H9 (cell line): Measurements from ENCODE around the gene MAP3K5. TPM values are rescaled to one million over a fixed set of nuclear protein-coding genes. Genes with fewer than 3 reads are reported as not detected.

Experiments
- DNase-seq: peaks from one replicate; pipeline ENCODE4 v3.0.0-alpha.2; 2017
- H2AFZ ChIP-seq: one replicate; pipeline ENCODE4 v1.6.1; 2013; ENCODE audit warnings: mild to moderate bottlenecking, low read length, control low read depth, moderate library complexity
- H2AK5ac ChIP-seq: 2 replicates; pipeline ENCODE4 v1.6.1; 2013; ENCODE audit warnings: low read length, control low read depth, mixed read lengths; ENCODE audit not compliant: insufficient read length
- H2BK120ac ChIP-seq: one replicate; pipeline ENCODE4 v1.6.1; 2013; ENCODE audit warnings: low read depth, mild to moderate bottlenecking, low read length, control low read depth, inconsistent platforms; ENCODE audit not compliant: poor library complexity, severe bottlenecking
- H2BK12ac ChIP-seq: 2 replicates; pipeline ENCODE4 v1.6.1; 2013; ENCODE audit warnings: low read length, control low read depth, mixed read lengths, low read depth; ENCODE audit not compliant: insufficient read length
- H2BK15ac ChIP-seq: 2 replicates; pipeline ENCODE4 v1.6.1; 2013; ENCODE audit warnings: low read depth, low read length, control low read depth
- H2BK20ac ChIP-seq: one replicate; pipeline ENCODE4 v1.6.1; 2013; ENCODE audit warnings: low read depth, mild to moderate bottlenecking, low read length, control low read depth, inconsistent platforms; ENCODE audit not compliant: poor library complexity, severe bottlenecking
- H2BK5ac ChIP-seq: 2 replicates; pipeline ENCODE4 v1.6.1; 2013; ENCODE audit warnings: low read length, control low read depth, mixed read lengths; ENCODE audit not compliant: insufficient read length
- H3K14ac ChIP-seq: 2 replicates; pipeline ENCODE4 v1.6.1; 2013; ENCODE audit warnings: low read length, control low read depth; ENCODE audit not compliant: insufficient read depth
- H3K18ac ChIP-seq: 2 replicates; pipeline ENCODE4 v1.6.1; 2013; ENCODE audit warnings: low read depth, mild to moderate bottlenecking, mixed read lengths, low read length, control low read depth; ENCODE audit not compliant: insufficient read length
- H3K23ac ChIP-seq: 2 replicates; pipeline ENCODE4 v1.6.1; 2013; ENCODE audit warnings: low read length, control low read depth, mixed read lengths, low read depth; ENCODE audit not compliant: insufficient read length
- H3K23me2 ChIP-seq: 2 replicates; pipeline ENCODE4 v1.6.1; 2013; ENCODE audit warnings: low read depth, mild to moderate bottlenecking, mixed read lengths, low read length, control low read depth; ENCODE audit not compliant: insufficient read length, poor library complexity, severe bottlenecking
- H3K27ac ChIP-seq: 2 replicates; pipeline ENCODE4 v1.5.1; 2013; ENCODE audit warnings: low read length, control low read depth, mixed read lengths, low read depth; ENCODE audit not compliant: insufficient read length
- H3K27me3 ChIP-seq: 2 replicates; pipeline ENCODE4 v1.6.1; 2013; ENCODE audit warnings: low read length, control low read depth, inconsistent platforms; ENCODE audit not compliant: insufficient read depth
- H3K4ac ChIP-seq: 2 replicates; pipeline ENCODE4 v1.6.1; 2013; ENCODE audit warnings: low read depth, mild to moderate bottlenecking, control low read depth, inconsistent platforms, low read length, moderate library complexity
- H3K4me1 ChIP-seq: 2 replicates; pipeline ENCODE4 v1.6.1; 2013; ENCODE audit warnings: low read length, control low read depth, inconsistent platforms; ENCODE audit not compliant: insufficient read depth
- H3K4me2 ChIP-seq: 2 replicates; pipeline ENCODE4 v1.6.1; 2013; ENCODE audit warnings: low read length, control low read depth, mixed read lengths; ENCODE audit not compliant: insufficient read length, insufficient read depth
- H3K56ac ChIP-seq: 2 replicates; pipeline ENCODE4 v1.6.1; 2013; ENCODE audit warnings: low read depth, mild to moderate bottlenecking, mixed read lengths, low read length, control low read depth; ENCODE audit not compliant: insufficient read length
- H3K79me1 ChIP-seq: 2 replicates; pipeline ENCODE4 v1.6.1; 2013; ENCODE audit warnings: low read depth, mild to moderate bottlenecking, moderate library complexity, low read length, control low read depth, inconsistent platforms; ENCODE audit not compliant: insufficient read depth, poor library complexity, severe bottlenecking
- H3K79me2 ChIP-seq: 2 replicates; pipeline ENCODE4 v1.6.1; 2013; ENCODE audit warnings: low read length, control low read depth, inconsistent platforms; ENCODE audit not compliant: insufficient read depth
- H3K9ac ChIP-seq: 2 replicates; pipeline ENCODE4 v1.6.1; 2013; ENCODE audit warnings: low read length, control low read depth, mixed read lengths; ENCODE audit not compliant: insufficient read length; ENCODE audit errors: extremely low read depth
- H3K9me3 ChIP-seq: one replicate; pipeline ENCODE4 v1.6.1; 2013; ENCODE audit warnings: low read depth, low read length, inconsistent platforms; ENCODE audit not compliant: control insufficient read depth
- H3T11ph ChIP-seq: one replicate; pipeline ENCODE4 v1.6.1; 2013; ENCODE audit warnings: mild to moderate bottlenecking, low read length, control low read depth, inconsistent platforms
- H4K20me1 ChIP-seq: one replicate; pipeline ENCODE4 v1.6.1; 2013; ENCODE audit not compliant: control insufficient read depth, insufficient read length, insufficient read depth
- H4K5ac ChIP-seq: 2 replicates; pipeline ENCODE4 v1.6.1; 2013; ENCODE audit warnings: low read depth, mild to moderate bottlenecking, mixed read lengths, low read length, control low read depth; ENCODE audit not compliant: insufficient read length
- H4K8ac ChIP-seq: replicated peaks from 2 replicates; pipeline ENCODE4 v1.6.1; 2013; ENCODE audit warnings: low read length, control low read depth, mixed read lengths, low read depth; ENCODE audit not compliant: insufficient read length
- H4K91ac ChIP-seq: 2 replicates; pipeline ENCODE4 v1.6.1; 2013; ENCODE audit warnings: low read depth, mild to moderate bottlenecking, moderate library complexity, mixed read lengths, low read length, control low read depth; ENCODE audit not compliant: insufficient read length
- H3K27ac Mint-ChIP-seq, 3 experiments: 2 replicates in 2 of 3; 3 replicates in 1 of 3; pipeline ENCODE4 v1.8.0; 2020 to 2021; ENCODE audit warnings: mixed read lengths in 3 of 3, mild to moderate bottlenecking in 1 of 3, moderate library complexity in 1 of 3
- H3K27me3 Mint-ChIP-seq: 2 replicates; pipeline ENCODE4 v1.8.0; 2021; ENCODE audit warnings: low read depth, mild to moderate bottlenecking, moderate library complexity, mixed read lengths
- H3K36me3 Mint-ChIP-seq, 3 experiments: 2 replicates in 2 of 3; 3 replicates in 1 of 3; pipeline ENCODE4 v1.8.0; 2020 to 2021; ENCODE audit warnings: low read depth in 3 of 3, mixed read lengths in 3 of 3; ENCODE audit not compliant: insufficient read depth in 1 of 3
- H3K4me1 Mint-ChIP-seq, 2 experiments: 2 replicates each; pipeline ENCODE4 v1.8.0; 2020; ENCODE audit warnings: mixed read lengths in 2 of 2
- H3K4me3 Mint-ChIP-seq, 2 experiments: 2 replicates in 1 of 2; 3 replicates in 1 of 2; pipeline ENCODE4 v1.8.0; 2020 to 2021; ENCODE audit warnings: mild to moderate bottlenecking in 2 of 2, mixed read lengths in 2 of 2, moderate library complexity in 1 of 2
- H3K9me3 Mint-ChIP-seq, 2 experiments: 2 replicates in 1 of 2; 3 replicates in 1 of 2; pipeline ENCODE4 v1.8.0; 2020; ENCODE audit warnings: mild to moderate bottlenecking in 2 of 2, mixed read lengths in 2 of 2, moderate library complexity in 1 of 2
- WGBS: extraction: QIAGEN DNeasy Blood & Tissue Kit; methylation state at CpG from one replicate; pipeline ENCODE4 v1.1.7; 2013; ENCODE audit warnings: missing lambda C conversion rate, low lambda C conversion rate, mixed read lengths; ENCODE audit not compliant: insufficient read length; ENCODE audit errors: extremely low coverage; 5-methylcytosine and 5-hydroxymethylcytosine counted together
- total RNA-seq: library from RNA; stranded (reverse); gene quantifications from 2 replicates; pipeline ENCODE4 v1.2.1, GENCODE V29; 2021
- TF ChIP-seq, protein P1 (sequence below): fragments of 200-600 bp; sonication (generic); conservative IDR thresholded peaks from 3 replicates; pipeline ENCODE4 v1.8.0; 2021; ENCODE audit warnings: antibody characterized with exemption, mild to moderate bottlenecking

Gene MAP3K5
- total RNA-seq, 1 experiment from 2014 or later: 1.6 TPM

GRCh38 chr6:136592930-136593673 is 199.2 kb downstream of the MAP3K5 start:
- no peak overlapping the region for H4K5ac ChIP-seq
- H3K27me3 Mint-ChIP-seq: no peaks in the 10 kb centered on the region
- no peak overlapping the region for H2BK15ac ChIP-seq
- no peak for DNase-seq
- peaks cover 7 to 13% of the 10 kb centered on the region in 2 experiments; a peak in 4 of 5 replicates for H3K9me3 Mint-ChIP-seq
- no peaks in the 10 kb centered on the region for H3K23me2 ChIP-seq
- no peak overlapping the region for H2BK12ac ChIP-seq
- H4K20me1 ChIP-seq: no peaks in the 10 kb centered on the region
- H3K4ac ChIP-seq: no peak overlapping the region
- no peak overlapping the region for H4K8ac ChIP-seq
- no peak overlapping the region for H2AFZ ChIP-seq
- H2AK5ac ChIP-seq: no peak overlapping the region
- H3K4me2 ChIP-seq: no peak overlapping the region
- H2BK5ac ChIP-seq: no peak overlapping the region
- no peak overlapping the region for H2BK20ac ChIP-seq
- no peak overlapping the region for H3K56ac ChIP-seq
- no peaks in the 10 kb centered on the region for H3K79me2 ChIP-seq
- H3K4me3 Mint-ChIP-seq: no peak overlapping the region
- no peak overlapping the region for H3K27ac ChIP-seq
- no peak overlapping the region; a peak in 1 of 7 replicates for H3K27ac Mint-ChIP-seq
- H3T11ph ChIP-seq: no peak overlapping the region
- H3K79me1 ChIP-seq: no peaks in the 10 kb centered on the region
- no peak overlapping the region for H4K91ac ChIP-seq
- peaks cover 49 to 53% of the 10 kb centered on the region in 2 experiments for H3K4me1 Mint-ChIP-seq
- no peaks in the 10 kb centered on the region for H3K9me3 ChIP-seq
- no peak overlapping the region for H3K9ac ChIP-seq
- no CpG with 5 or more reads among the region's 2 CpGs for WGBS
- no peak overlapping the region for H2BK120ac ChIP-seq
- no peak overlapping the region for H3K14ac ChIP-seq
- TF ChIP-seq, protein P1, sequence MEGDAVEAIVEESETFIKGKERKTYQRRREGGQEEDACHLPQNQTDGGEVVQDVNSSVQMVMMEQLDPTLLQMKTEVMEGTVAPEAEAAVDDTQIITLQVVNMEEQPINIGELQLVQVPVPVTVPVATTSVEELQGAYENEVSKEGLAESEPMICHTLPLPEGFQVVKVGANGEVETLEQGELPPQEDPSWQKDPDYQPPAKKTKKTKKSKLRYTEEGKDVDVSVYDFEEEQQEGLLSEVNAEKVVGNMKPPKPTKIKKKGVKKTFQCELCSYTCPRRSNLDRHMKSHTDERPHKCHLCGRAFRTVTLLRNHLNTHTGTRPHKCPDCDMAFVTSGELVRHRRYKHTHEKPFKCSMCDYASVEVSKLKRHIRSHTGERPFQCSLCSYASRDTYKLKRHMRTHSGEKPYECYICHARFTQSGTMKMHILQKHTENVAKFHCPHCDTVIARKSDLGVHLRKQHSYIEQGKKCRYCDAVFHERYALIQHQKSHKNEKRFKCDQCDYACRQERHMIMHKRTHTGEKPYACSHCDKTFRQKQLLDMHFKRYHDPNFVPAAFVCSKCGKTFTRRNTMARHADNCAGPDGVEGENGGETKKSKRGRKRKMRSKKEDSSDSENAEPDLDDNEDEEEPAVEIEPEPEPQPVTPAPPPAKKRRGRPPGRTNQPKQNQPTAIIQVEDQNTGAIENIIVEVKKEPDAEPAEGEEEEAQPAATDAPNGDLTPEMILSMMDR: no peak
- H3K4me1 ChIP-seq: peaks cover 28% of the 10 kb centered on the region
- no peak overlapping the region for H3K18ac ChIP-seq
- peaks cover 11 to 23% (median 15%) of the 10 kb centered on the region in 3 experiments for H3K36me3 Mint-ChIP-seq
- H3K27me3 ChIP-seq: no peaks in the 10 kb centered on the region
- no peak overlapping the region for H3K23ac ChIP-seq
